Measurements from ENCODE around the gene TTC28.

Gene TTC28

GRCh38 chr22:27978317-27978716, 701.3 kb downstream of the TTC28 start:
- H2AFZ ChIP-seq (ENCODE audit: low read length, unreplicated experiment): no peak overlapping the region
- H3K4me1 ChIP-seq (ENCODE audit: control insufficient read depth, insufficient read depth, low read length, unreplicated experiment): no peaks in the 10 kb centered on the region
- no peaks in the 10 kb centered on the region for H3K36me3 ChIP-seq (ENCODE audit: insufficient read depth, low read length)
- no peak overlapping the region for H3K4me3 ChIP-seq (ENCODE audit: low read depth, low read length)
- H3K27me3 ChIP-seq (ENCODE audit: insufficient read depth, low read length): no peaks in the 10 kb centered on the region
- H3K27ac ChIP-seq (ENCODE audit: low read depth, low read length): no peak overlapping the region
- no peaks in the 10 kb centered on the region for H3K79me2 ChIP-seq (ENCODE audit: control insufficient read depth, insufficient read depth, low read length, unreplicated experiment)

GRCh38 chr22:27976586-27976985, 703.1 kb downstream of the TTC28 start:
- H3K27ac ChIP-seq (ENCODE audit: low read depth, low read length): no peak overlapping the region
- H3K4me3 ChIP-seq (ENCODE audit: low read depth, low read length): no peak overlapping the region
- H2AFZ ChIP-seq (ENCODE audit: low read length, unreplicated experiment): no peak overlapping the region
- H3K79me2 ChIP-seq (ENCODE audit: control insufficient read depth, insufficient read depth, low read length, unreplicated experiment): no peaks in the 10 kb centered on the region
- H3K4me1 ChIP-seq (ENCODE audit: control insufficient read depth, insufficient read depth, low read length, unreplicated experiment): no peaks in the 10 kb centered on the region
- no peaks in the 10 kb centered on the region for H3K36me3 ChIP-seq (ENCODE audit: insufficient read depth, low read length)
- no peaks in the 10 kb centered on the region for H3K27me3 ChIP-seq (ENCODE audit: insufficient read depth, low read length)

- H3K36me3 ChIP-seq (ENCODE audit: insufficient read depth, low read length): no peaks in the 10 kb centered on the region
- no peak overlapping the region for H2AFZ ChIP-seq (ENCODE audit: low read length, unreplicated experiment)
- H3K27me3 ChIP-seq (ENCODE audit: insufficient read depth, low read length): no peaks in the 10 kb centered on the region
- H3K27ac ChIP-seq (ENCODE audit: low read depth, low read length): no peak overlapping the region
- H3K79me2 ChIP-seq (ENCODE audit: control insufficient read depth, insufficient read depth, low read length, unreplicated experiment): no peaks in the 10 kb centered on the region
- H3K4me3 ChIP-seq (ENCODE audit: low read depth, low read length): no peak overlapping the region
- H3K4me1 ChIP-seq (ENCODE audit: control insufficient read depth, insufficient read depth, low read length, unreplicated experiment): no peaks in the 10 kb centered on the region
Measured at GRCh38 chr22:27975381-27976013, 704.1 kb downstream of the TTC28 start.

GRCh38 chr22:27973846-27974245, 705.8 kb downstream of the TTC28 start:
- no peaks in the 10 kb centered on the region for H3K36me3 ChIP-seq (ENCODE audit: insufficient read depth, low read length)
- no peak overlapping the region for H2AFZ ChIP-seq (ENCODE audit: low read length, unreplicated experiment)
- no peak overlapping the region for H3K4me3 ChIP-seq (ENCODE audit: low read depth, low read length)
- no peak overlapping the region for H3K27ac ChIP-seq (ENCODE audit: low read depth, low read length)
- no peaks in the 10 kb centered on the region for H3K79me2 ChIP-seq (ENCODE audit: control insufficient read depth, insufficient read depth, low read length, unreplicated experiment)
- H3K4me1 ChIP-seq (ENCODE audit: control insufficient read depth, insufficient read depth, low read length, unreplicated experiment): no peaks in the 10 kb centered on the region
- H3K27me3 ChIP-seq (ENCODE audit: insufficient read depth, low read length): no peaks in the 10 kb centered on the region

- no peak overlapping the region for H3K27ac ChIP-seq (ENCODE audit: low read depth, low read length)
Measured at GRCh38 chr22:27972732-27973698, 706.6 kb downstream of the TTC28 start.

GRCh38 chr22:27971926-27972325, 707.7 kb downstream of the TTC28 start:
- H3K79me2 ChIP-seq (ENCODE audit: control insufficient read depth, insufficient read depth, low read length, unreplicated experiment): no peaks in the 10 kb centered on the region

More at GRCh38 chr22:27972732-27973698, 706.6 kb downstream of the TTC28 start:
- Histone ChIP-seq H3K4me3 (ENCODE audit: low read depth, low read length) (no peak overlapping the region), H3K27me3 (ENCODE audit: insufficient read depth, low read length) (no peaks in the 10 kb centered on the region), H2AFZ (ENCODE audit: low read length, unreplicated experiment) (no peak overlapping the region), H3K79me2 (ENCODE audit: control insufficient read depth, insufficient read depth, low read length, unreplicated experiment) (no peaks in the 10 kb centered on the region), H3K4me1 (ENCODE audit: control insufficient read depth, insufficient read depth, low read length, unreplicated experiment) (no peaks in the 10 kb centered on the region), H3K36me3 (ENCODE audit: insufficient read depth, low read length) (no peaks in the 10 kb centered on the region)

GRCh38 chr22:27970596-27971220, 708.9 kb downstream of the TTC28 start:
- H3K36me3 ChIP-seq (ENCODE audit: insufficient read depth, low read length): no peaks in the 10 kb centered on the region
- no peaks in the 10 kb centered on the region for H3K4me1 ChIP-seq (ENCODE audit: control insufficient read depth, insufficient read depth, low read length, unreplicated experiment)
- no peak overlapping the region for H3K4me3 ChIP-seq (ENCODE audit: low read depth, low read length)
- no peak overlapping the region for H2AFZ ChIP-seq (ENCODE audit: low read length, unreplicated experiment)
- no peaks in the 10 kb centered on the region for H3K27me3 ChIP-seq (ENCODE audit: insufficient read depth, low read length)
- no peaks in the 10 kb centered on the region for H3K79me2 ChIP-seq (ENCODE audit: control insufficient read depth, insufficient read depth, low read length, unreplicated experiment)
- H3K27ac ChIP-seq (ENCODE audit: low read depth, low read length): no peak overlapping the region

More at GRCh38 chr22:27971926-27972325, 707.7 kb downstream of the TTC28 start:
- Histone ChIP-seq H3K27me3 (ENCODE audit: insufficient read depth, low read length) (no peaks in the 10 kb centered on the region), H3K27ac (ENCODE audit: low read depth, low read length) (no peak overlapping the region), H3K4me3 (ENCODE audit: low read depth, low read length) (no peak overlapping the region), H3K4me1 (ENCODE audit: control insufficient read depth, insufficient read depth, low read length, unreplicated experiment) (no peaks in the 10 kb centered on the region), H2AFZ (ENCODE audit: low read length, unreplicated experiment) (no peak overlapping the region), H3K36me3 (ENCODE audit: insufficient read depth, low read length) (no peaks in the 10 kb centered on the region)

- H3K4me3 ChIP-seq (ENCODE audit: low read depth, low read length): no peak overlapping the region
- no peak overlapping the region for H3K27ac ChIP-seq (ENCODE audit: low read depth, low read length)
- no peaks in the 10 kb centered on the region for H3K4me1 ChIP-seq (ENCODE audit: control insufficient read depth, insufficient read depth, low read length, unreplicated experiment)
- no peaks in the 10 kb centered on the region for H3K27me3 ChIP-seq (ENCODE audit: insufficient read depth, low read length)
- H3K79me2 ChIP-seq (ENCODE audit: control insufficient read depth, insufficient read depth, low read length, unreplicated experiment): no peaks in the 10 kb centered on the region
- H2AFZ ChIP-seq (ENCODE audit: low read length, unreplicated experiment): no peak overlapping the region
- no peaks in the 10 kb centered on the region for H3K36me3 ChIP-seq (ENCODE audit: insufficient read depth, low read length)
Measured at GRCh38 chr22:27966168-27967064, 713.2 kb downstream of the TTC28 start.

GRCh38 chr22:27962268-27963044, 717.2 kb downstream of the TTC28 start:
- Histone ChIP-seq H3K36me3 (ENCODE audit: insufficient read depth, low read length) (no peaks in the 10 kb centered on the region), H3K4me1 (ENCODE audit: control insufficient read depth, insufficient read depth, low read length, unreplicated experiment) (no peaks in the 10 kb centered on the region), H3K79me2 (ENCODE audit: control insufficient read depth, insufficient read depth, low read length, unreplicated experiment) (no peaks in the 10 kb centered on the region), H3K27ac (ENCODE audit: low read depth, low read length) (no peak overlapping the region), H3K4me3 (ENCODE audit: low read depth, low read length) (no peak overlapping the region), H2AFZ (ENCODE audit: low read length, unreplicated experiment) (no peak overlapping the region), H3K27me3 (ENCODE audit: insufficient read depth, low read length) (no peaks in the 10 kb centered on the region)
